ENCODE results near the gene MMP24OS.

- TF ChIP-seq CTCF (IDR thresholded peaks at IDR 0.05), result no peak
- no peak for TF ChIP-seq POLR2A (IDR thresholded peaks at IDR 0.05)
These were observed 5.7 kb upstream of the MMP24OS start for GRCh38 chr20:35283441-35284266.
